Posterior cingulate gyrus (tissue), 11 donors: ENCODE results near the gene DNMBP.
A peak's percentile ranks its signal among the peaks of the same experiment; 100 is the strongest.

ENCODE experiments used
- DNase-seq, 10 donors: peaks; one replicate each; pipeline versions ENCODE4 v3.0.0 to v3.0.0-alpha.2; 2020 to 2021; ENCODE audit warnings: mixed read lengths in 3 of 10
- intact Hi-C: fragments of 100-400 bp; cut with DNase I; formaldehyde crosslinking; loops from one replicate; pipeline ENCODE4 v1.15.1; 2023

Gene DNMBP, protein sequence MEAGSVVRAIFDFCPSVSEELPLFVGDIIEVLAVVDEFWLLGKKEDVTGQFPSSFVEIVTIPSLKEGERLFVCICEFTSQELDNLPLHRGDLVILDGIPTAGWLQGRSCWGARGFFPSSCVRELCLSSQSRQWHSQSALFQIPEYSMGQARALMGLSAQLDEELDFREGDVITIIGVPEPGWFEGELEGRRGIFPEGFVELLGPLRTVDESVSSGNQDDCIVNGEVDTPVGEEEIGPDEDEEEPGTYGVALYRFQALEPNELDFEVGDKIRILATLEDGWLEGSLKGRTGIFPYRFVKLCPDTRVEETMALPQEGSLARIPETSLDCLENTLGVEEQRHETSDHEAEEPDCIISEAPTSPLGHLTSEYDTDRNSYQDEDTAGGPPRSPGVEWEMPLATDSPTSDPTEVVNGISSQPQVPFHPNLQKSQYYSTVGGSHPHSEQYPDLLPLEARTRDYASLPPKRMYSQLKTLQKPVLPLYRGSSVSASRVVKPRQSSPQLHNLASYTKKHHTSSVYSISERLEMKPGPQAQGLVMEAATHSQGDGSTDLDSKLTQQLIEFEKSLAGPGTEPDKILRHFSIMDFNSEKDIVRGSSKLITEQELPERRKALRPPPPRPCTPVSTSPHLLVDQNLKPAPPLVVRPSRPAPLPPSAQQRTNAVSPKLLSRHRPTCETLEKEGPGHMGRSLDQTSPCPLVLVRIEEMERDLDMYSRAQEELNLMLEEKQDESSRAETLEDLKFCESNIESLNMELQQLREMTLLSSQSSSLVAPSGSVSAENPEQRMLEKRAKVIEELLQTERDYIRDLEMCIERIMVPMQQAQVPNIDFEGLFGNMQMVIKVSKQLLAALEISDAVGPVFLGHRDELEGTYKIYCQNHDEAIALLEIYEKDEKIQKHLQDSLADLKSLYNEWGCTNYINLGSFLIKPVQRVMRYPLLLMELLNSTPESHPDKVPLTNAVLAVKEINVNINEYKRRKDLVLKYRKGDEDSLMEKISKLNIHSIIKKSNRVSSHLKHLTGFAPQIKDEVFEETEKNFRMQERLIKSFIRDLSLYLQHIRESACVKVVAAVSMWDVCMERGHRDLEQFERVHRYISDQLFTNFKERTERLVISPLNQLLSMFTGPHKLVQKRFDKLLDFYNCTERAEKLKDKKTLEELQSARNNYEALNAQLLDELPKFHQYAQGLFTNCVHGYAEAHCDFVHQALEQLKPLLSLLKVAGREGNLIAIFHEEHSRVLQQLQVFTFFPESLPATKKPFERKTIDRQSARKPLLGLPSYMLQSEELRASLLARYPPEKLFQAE (N-terminal part only)

DNA sequence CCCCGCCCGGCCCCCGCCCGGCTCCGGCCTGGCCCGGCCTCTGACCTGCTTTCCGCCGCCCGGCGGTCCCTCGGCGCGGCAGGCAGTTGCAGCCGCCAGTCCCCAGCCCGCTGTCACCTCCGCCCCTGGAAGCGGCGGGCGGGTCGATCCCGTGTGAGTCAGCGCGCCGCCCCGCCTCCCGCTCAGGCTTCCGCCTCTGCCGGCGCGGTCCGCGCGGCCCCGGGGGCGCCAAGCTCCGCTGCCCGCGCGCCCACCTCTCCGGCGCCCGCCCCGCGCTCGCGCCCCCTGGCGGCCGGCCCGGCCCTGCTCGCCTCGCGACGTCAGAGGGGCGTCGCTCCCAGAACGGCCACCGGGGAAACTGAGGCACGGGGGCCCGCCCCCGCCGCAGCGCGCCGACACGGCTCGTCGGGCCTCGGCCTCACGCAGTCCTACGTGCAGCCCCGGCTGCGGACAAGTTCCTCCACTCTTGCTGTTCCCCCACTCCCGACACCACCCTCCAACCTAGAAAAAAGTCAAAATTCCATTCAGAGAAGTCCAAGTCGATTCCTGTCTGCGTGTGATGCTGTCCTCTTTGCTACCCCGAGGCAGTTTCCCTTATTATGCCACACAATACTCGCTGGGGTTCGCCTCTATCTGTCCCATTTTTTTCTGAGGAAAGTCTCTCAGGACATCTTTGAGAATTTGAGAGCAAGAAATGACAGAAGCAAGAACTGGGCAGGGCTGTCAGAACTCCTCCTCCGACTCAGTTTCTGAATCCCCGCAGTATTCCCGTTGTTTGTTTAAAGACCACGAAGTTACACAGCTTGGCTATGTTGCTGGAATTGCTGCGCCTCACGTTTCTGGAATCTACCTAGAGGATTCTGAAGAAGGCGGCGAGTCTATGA, at the start of gene DNMBP:
Gene DNMBP, minus strand, starts transcription at position 155 of the 884 bp plus-strand sequence. CDS start 37,823 bp downstream, outside the sequence.
- intact Hi-C loops, result no loop called here
- peak; percentile 35 to 95 (median 53) for DNase-seq

DNA sequence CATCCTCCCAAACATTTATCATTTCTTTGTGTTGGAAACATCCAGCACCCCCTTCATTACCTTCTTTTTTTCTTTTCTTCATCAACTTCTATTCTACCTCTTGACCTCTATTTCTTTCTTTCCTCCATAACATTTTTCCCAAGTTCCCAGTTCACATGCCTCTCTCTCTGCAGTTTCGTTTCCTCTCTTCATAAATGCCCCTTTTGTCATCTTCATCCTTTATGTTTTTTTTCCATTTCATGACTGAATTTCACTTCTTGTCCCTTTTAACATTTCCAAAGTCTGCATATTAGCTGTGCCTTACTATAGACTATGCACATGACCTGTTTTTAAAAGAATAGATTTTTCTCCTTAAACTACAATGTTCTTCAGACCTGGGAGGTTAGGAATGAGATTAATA, 48.2 kb upstream of the DNMBP start:
- no peak for DNase-seq
- intact Hi-C loops, result no loop called here

DNA sequence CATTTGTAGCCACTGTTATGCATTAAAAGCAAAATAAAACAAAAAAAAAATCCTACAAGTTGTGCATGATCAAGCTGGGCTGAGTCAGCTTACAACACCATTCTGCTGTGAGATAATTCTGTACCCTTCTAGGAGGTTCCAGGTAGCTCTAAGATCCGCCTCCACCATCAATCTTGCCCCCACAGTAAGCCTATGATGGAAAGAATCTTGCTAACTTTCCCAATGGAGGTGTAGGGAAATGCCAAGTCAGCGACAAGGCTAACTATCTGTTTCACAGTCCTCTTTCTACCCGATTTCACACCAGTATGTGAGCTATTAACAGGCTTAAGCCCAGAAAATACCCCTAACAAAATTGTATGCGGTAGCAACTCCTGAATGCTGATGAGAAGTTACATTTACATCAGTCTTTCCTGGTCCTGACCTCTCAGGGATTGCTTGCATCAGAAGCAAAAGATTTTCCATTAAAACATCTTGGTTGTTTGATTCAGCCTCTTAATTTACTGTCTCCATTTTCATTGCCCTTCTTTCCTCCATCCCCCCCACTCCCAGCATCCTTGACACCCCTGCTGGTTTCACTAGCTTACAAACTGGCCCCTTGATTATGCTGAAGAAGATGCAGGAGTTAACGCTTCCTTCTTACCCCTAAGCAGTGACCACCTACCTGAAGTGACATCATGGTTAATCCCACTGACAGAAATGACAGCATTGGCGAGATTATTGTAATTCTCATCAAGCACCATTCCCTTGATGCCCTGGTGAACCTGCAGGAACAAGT, 44.1 kb upstream of the DNMBP start:
- no peak for DNase-seq
- intact Hi-C loops, result no loop called here

DNA sequence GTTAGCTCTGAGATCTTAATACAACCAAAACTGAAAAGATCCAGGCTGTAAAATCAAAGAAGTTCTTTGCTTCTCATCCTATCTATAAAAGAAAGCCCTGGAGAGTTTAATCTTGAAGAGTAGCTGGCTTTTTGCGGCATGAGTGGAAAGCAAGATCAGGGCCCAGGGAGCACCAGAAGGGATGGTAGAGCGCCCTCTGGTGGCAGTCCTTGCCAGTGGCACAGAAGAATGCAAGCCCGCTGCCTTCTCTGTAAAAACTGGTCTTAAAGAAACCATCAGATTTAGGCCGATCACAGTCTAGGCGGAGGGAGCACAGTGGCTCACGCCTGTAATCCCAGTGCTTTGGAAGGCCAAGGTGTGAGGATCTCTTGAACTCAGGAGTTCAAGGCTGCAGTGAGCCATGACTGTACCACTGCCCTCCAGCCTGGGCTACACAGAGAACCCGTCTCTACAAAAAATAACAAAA, 36.3 kb upstream of the DNMBP start:
- DNase-seq, result peak; percentile 55 to 97 (median 88)
- intact Hi-C loops, result loop anchor here (1.0 to 5.0 kb wide), 3 partner anchors 74 to 200 kb away; no protein-coding TSS in a partner anchor

DNA sequence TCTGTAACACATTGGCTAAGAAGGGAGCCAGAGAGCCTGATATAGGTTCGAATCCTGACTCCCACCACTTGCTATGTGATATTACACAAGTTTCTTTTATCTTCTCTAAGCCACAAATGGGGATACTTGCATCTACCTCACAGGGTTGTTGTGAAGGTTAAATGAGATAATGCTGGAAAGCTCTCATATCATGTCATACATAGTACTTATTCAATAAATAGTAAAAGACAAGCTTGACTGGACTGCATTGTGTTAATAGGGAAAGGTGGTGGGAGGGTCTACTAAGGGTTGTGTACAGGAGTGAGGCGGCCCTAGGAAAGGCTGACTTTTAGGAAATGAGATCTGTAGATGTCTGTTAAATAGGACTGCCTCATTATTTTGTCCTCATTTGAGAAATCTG, 35.8 kb upstream of the DNMBP start:
- DNase-seq, result no peak
- intact Hi-C loops, result loop anchor here (5.0 kb wide), 1 partner anchor 73 kb away; no protein-coding TSS in a partner anchor

DNA sequence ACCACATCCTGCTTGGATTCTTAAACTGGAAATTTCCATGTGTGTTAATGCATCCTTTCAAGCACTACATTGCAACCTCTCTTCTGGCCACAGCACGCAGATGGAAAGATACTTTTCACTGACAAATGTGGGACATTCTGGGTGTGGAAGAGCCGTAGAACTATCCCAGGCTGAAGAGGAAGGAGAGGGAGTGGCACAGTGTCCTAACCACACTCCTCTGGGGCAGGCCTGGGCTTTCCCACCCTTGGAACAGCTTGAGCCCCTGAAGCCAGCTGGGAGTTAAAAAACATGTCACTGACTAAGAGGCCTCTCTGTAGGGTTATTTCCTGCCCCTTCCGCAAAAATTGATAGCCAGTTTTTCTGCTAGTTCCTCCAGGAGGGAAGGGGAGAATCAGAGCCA, 34.0 kb upstream of the DNMBP start:
- DNase-seq, result no peak
- intact Hi-C loops, result no loop called here

DNA sequence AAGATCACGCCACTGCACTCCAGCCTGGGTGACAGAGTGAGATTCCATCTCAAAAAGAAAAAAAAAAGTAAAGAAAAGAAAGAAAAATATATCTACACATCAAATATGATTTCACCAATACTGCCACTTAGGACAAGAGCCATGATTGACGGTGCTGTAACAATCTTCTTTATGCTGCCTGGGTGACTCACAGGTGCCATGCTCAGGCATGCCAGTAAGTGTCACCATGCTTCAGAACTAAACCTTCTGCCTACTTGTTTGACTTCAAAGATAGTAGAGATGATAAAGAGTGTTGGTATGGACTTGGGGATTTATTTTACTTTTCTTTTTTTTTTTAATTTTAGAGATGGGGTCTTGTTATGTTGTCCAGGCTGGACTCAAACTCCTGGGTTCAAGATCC, 33.6 kb upstream of the DNMBP start:
- DNase-seq, result no peak
- intact Hi-C loops, result no loop called here

DNA sequence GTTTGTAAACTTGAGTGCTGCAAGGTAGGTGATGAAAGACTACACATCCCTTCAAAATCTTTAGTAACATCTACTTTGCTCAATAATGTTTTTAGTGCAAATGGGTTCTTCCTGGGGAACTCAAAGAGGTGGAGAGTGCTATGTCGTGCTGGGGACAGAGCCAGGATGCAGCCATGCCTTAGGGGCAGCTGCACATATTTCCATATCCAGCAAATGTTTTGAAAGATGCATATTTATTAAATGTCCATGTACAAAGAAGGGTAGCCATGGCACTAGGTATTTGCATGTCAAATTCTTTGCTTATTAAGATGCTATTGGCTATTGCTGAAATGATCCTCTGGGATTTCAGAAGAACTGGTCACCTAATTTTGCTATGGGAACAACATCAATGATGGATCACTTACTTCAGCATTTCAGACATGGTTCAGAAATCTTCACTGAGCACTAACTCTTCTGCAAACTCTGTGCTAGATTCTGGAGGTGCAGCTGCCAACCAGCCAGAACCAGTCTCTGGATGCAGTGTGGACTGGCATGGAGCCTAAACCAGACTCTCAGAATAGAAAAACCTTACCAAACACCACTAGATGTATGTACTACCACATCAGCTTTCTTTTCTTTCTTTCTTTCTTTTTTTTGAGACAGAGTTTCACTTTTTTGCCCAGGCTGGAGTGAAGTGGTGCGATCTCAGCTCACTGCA, 31.7 kb upstream of the DNMBP start:
- DNase-seq, result no peak
- intact Hi-C loops, result no loop called here

DNA sequence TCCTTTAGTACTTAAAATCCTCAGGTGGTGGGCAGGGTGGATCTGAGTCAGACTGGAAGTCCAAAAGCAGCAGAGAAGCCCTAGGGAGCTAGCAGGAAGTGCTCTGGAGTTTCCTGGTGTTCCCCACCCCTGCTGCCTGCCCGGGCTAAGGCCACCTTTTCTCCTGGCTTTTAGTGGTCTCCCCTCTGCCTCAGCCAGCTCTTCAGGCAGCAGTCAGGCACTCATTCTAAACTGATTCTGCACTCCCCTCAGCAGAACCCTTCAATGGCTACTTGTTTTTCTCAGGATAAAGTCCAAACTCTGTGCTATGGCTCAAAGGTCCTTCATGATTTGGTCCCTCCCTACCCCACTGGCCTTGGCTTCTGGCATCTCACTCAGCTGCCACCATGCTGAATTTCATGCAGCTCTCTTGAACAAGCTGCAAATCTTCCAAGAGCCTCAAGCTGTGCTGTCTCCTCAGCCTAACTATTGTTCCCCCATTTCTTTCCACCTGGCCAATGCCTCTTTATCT, 28.9 kb upstream of the DNMBP start:
- intact Hi-C loops, result no loop called here
- DNase-seq, result no peak

DNA sequence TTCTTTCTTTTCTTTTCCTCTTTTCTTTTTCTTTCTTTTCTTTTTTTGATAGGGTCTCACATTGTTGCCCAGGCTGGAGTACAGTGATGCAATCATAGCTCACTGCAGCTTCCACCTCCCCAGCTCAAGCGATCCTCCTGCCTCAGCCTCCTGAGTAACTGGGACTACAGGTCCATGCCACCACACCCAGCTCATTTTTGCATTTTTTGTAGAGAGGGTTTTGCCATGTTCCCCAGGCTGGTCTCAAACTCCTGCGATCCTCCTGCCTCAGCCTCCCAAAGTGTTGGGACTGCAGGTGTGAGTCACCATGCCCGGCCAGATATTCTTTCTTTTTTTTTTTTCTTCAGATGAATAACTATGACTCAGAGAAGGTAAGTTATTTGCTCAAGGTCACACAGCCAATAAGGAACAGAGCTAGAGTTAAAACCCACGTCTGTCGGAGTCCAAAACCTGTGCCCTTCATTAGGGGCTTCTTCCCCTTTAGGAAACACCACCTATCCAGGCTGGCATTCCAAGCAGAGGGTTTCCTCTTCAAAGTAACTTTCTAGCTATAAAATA, 28.1 kb upstream of the DNMBP start:
- intact Hi-C loops, result no loop called here
- no peak for DNase-seq

DNA sequence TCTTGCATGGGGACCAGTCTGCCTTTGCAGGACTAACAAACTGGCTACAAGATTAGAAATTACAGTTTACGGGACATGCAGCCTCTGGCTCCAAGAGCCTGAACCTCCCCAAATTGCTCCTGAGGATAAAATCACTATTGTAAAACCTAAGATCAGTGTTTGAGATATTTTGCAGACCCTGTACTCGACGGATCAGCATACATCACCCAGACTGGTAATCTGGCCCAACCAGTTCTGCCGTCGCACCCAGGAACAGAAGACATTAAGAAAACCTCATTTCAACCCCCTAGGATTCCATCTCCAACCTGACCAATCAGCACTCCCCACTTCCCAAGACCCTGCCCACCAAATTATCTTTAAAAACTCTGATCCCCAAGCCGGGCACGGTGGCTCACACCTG, 27.1 kb upstream of the DNMBP start:
- DNase-seq, result no peak
- intact Hi-C loops, result no loop called here

DNA sequence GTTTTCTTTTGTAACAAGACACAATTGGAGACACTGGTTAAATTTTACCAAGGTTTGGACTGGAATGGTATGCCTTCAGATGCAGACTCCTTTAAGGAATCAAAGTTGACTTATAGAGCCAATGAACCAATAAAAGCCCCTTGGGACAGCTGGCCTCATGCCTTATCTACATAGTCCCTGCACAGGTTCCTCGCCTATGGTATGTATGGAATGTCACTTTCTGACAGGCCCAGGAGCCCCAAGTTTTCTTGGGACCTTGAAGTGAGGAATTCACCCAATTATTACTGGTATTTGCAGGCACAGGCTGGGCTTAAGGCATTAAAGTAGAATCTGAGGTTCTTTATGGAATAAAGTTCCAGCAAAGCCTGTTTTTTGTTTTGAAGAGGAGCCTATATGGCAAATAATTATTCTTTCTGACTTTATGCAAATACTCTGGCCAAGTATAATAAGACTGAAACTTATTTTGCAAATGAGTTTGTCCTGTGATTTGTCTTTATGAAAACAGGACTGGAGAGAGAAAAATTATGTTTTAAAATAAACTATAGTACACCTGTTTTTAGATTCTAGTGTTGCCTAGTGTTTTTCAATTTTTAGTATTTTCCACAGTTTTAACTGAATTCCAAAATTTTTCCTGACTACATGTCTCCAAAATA, 24.1 kb upstream of the DNMBP start:
- no peak for DNase-seq
- intact Hi-C loops, result no loop called here

DNA sequence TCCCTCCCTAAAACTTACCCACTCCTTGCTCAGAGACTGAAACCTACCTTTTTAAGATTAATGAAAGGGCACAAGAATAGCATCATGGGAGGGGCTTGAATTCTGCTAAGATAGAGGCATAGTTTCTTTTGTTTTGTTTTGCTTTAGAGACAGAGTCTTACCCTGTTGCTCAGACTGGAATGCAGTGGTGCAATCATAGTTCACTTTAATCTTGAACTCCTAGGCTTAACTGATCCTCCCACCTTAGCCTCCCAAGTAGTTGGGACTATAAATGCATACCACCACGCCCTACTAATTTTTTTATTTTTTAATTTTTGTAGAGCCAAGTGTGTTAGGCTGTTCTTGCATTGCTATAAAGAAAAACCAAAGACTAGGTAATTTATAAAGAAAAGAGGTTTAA, 17.7 kb upstream of the DNMBP start:
- no peak for DNase-seq
- intact Hi-C loops, result no loop called here

DNA sequence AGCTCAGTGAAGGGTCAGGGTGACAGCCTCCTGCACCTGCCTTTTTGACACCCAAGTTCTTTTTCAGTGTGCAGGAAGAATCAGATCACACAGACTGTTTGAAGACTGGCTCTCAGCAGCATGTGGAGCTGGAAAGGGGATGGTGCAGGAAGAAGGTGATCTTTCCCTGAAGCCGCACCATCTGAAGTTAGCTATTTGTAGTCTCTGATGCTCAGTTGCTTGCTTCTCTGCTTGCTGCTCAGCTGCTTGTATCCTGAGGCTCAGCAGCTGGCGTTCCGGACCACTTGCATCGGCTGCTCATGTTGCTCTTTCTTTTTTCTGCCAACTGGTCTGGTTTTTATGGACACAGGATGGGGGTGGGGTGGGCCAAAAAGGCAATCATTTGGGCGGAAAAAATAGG, 15.8 kb upstream of the DNMBP start:
- no peak for DNase-seq
- intact Hi-C loops, result no loop called here

DNA sequence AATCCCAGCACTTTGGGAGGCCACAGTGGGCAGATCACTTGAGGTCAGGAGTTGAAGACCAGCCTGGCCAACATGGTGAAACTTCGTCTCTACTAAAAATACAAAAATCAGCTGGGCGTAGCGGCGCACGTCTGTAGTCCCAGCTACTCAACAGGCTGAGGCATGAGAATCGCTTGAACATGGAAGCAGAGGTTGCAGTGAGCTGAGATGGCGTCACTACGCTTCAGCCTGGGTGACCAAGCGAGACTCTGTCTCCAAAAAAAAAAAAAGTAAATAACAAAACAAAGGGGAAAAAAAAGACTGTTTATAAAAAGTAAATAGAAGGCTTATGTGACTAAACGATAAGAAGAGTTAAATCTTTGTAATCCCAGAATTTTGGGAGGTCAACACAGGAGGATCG, 15.0 kb upstream of the DNMBP start:
- no peak for DNase-seq
- intact Hi-C loops, result no loop called here

DNA sequence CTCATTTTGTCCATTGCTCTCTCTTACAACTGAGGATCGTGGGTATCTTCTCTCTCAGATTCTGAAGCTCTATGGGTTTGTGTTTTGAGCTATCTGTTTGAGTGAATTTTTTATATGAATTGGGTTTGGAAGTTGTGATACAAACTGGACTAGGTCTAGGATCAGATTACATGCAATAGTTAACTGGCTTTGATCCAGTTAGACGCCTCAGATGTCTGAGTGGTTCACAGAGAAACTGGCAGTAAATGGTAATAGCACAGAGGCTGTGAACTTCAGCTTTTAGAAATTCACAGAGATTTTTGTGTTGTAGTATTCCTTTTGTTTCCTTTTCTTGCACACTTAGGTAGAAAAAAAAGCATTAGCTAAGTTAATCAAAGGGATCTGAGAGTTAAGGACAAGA, 12.7 kb upstream of the DNMBP start:
- no peak for DNase-seq
- intact Hi-C loops, result no loop called here

DNA sequence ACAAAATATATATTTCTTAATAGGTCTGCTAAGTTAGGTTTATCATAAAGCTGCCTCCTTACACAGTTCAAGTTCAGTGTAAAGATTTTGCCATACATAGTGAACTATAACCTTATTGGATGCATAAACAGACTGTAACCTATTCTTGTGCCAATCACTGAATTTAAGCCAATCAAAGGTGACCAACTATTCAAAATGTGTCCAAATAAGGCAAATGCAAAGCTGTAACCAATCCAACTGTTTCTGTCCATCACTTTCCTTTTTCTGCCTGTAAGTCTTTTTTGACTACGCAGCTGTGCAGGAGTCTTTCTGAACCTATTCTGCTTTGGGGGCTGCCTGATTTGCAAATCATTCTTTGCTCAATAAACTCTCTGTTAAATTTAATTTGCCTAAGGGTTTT, 11.6 kb upstream of the DNMBP start:
- DNase-seq, result no peak
- intact Hi-C loops, result no loop called here
